Pancreas (tissue), 10 donors: ENCODE results near the gene UBAP1. TPM values are rescaled to one million over a fixed set of nuclear protein-coding genes. Genes with fewer than 3 reads are reported as not detected.
"Not testable (repeated sequence)": the region's sequence is repeated elsewhere in the genome, so short reads cannot be mapped to it uniquely, and the experiment has no call there.

ENCODE experiments used
- ATAC-seq, 4 donors: fragments of 200-7000 bp; cut with Tn5 transposase; one replicate each; pipeline versions ENCODE4 v1.8.0 to v1.9.1; 2020; ENCODE audit warnings: mild to moderate bottlenecking in 4 of 4, moderate library complexity in 4 of 4
- DNase-seq, 6 donors: peaks; one replicate each; pipeline ENCODE4 v3.0.0-alpha.2; 2020
- FAIRE-seq: peaks from 2 replicates; lab custom pipeline; 2012; peaks lifted over from hg19 to GRCh38; lab: Jason Lieb, UNC
- H3K27ac ChIP-seq, 4 donors: fragments of 200-600 bp; sonication (generic); 1 replicate in 3 of 4; 2 replicates in 1 of 4; pipeline versions ENCODE4 v1.5.0 to v1.8.0; 2020
- H3K27me3 ChIP-seq, 4 donors: fragments of 200-600 bp; one replicate each; pipeline ENCODE4 v1.8.0; 2021
- H3K36me3 ChIP-seq, 3 donors: fragments of 200-600 bp; sonication (generic) in 1 of 3; one replicate each; pipeline versions ENCODE4 v1.5.0 to v1.8.0; 2020 to 2021
- H3K4me1 ChIP-seq, 3 donors: fragments of 200-600 bp; one replicate each; pipeline ENCODE4 v1.8.0; 2021
- H3K4me3 ChIP-seq, 4 donors: fragments of 200-600 bp; sonication (generic) in 2 of 4; one replicate each; pipeline versions ENCODE4 v1.5.0 to v1.8.0; 2020 to 2021
- H3K9me3 ChIP-seq, 4 donors: fragments of 200-600 bp; one replicate each; pipeline ENCODE4 v1.8.0; 2021
- WGBS, 2 donors: extraction: QIAGEN DNeasy Blood & Tissue Kit; methylation state at CpG; one replicate each; pipeline ENCODE4 v1.1.7; 2013; 5-methylcytosine and 5-hydroxymethylcytosine counted together
- intact Hi-C, 3 donors: fragments of 100-400 bp; cut with DNase I; formaldehyde crosslinking; loops; one replicate each; pipeline versions ENCODE4 v1.11.1 to v1.14.2; 2022
- polyA plus RNA-seq, 2 donors: library from polyadenylated mRNA; stranded (reverse); fragments of 200-250 nt; gene quantifications; one replicate each; pipeline ENCODE4 v1.2.3, GENCODE V29; 2013
- total RNA-seq, 6 donors: library from RNA; stranded (reverse); fragmentation: NEBNext Ultra II Directional in 4 of 6; extraction: Animal tissue kit (Norgen Biotek cat#: 25700) in 4 of 6; gene quantifications; one replicate each; pipeline versions ENCODE4 v1.2.1 to v1.2.4, GENCODE V29; 2021 to 2023
- TF ChIP-seq, protein P1 (sequence below), 4 donors: fragments of 200-600 bp; sonication (generic) in 3 of 4; IDR thresholded peaks; one replicate each; pipeline versions ENCODE4 v1.5.0 to v1.8.0; 2021; ENCODE audit warnings: antibody characterized with exemption in 4 of 4
- donor health status: healthy with polysubstance abuse.
- donor health status: DM: no; HTN: no; CAD: no; lungs with moderate emphysema.
- donor health status: DM: no; HTN: no; CAD: no.
- donor health status: control.
- donor health status: control.
- donor health status: Bipolar disorder and iron deficiency.
- donor health status: DM: yes; HTN: yes; CAD: no.
- donor health status: DM: no; HTN: no; CAD: no.
- donor health status: DM: no; HTN: no; CAD: no.
- donor health status: DM: yes; HTN: yes; CAD: no.

UBAP1 gene
- total and polyA plus RNA-seq, 8 donors = 12.1 to 25.6 (median 17.0) TPM

DNA sequence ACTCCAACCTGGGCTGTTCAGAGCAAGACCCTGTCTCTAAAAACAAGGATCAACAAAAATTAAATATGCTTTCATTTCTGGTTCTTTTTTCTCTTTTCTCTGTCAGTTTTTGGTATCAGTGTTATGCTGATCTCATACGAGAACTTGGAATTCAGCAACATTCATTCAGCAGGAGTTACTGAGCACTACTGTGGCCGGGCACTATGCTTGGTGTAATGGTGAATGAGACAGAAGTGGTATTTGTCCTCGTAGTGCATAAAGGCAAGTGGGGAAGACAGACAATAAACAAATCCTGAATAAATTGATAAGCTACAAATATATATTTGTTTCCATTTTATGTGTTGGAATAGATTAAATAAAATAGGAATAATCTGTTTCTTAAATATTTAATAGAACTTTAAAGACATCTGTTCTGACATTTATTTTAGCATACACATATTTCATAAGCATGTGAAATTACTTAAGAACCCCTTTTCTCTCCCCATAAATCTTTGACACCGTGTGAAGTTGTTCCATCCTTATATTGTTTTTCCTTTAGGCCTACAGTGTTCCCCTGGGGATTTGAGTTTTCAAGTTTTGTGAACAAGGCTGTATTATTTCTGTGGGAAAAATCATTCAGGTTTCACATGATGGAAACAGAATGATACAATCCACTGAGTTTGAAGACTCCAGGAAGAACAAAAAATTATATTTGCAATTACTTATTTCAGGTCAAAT lies 24.6 kb downstream of the UBAP1 start:
- no peaks in the 10 kb centered on the region for H3K36me3 ChIP-seq
- H3K4me1 ChIP-seq = peaks cover 0 to 5% (median 1%) of the 10 kb centered on the region in 3 donors
- WGBS, 2 donors = 64 to 73% methylated on average over 4 of the region's 4 CpGs
- no peaks in the 10 kb centered on the region for H3K27me3 ChIP-seq
- no peak for ATAC-seq
- H3K9me3 ChIP-seq = no peaks in the 10 kb centered on the region
- H3K27ac ChIP-seq = no peak overlapping the region
- TF ChIP-seq, protein P1, sequence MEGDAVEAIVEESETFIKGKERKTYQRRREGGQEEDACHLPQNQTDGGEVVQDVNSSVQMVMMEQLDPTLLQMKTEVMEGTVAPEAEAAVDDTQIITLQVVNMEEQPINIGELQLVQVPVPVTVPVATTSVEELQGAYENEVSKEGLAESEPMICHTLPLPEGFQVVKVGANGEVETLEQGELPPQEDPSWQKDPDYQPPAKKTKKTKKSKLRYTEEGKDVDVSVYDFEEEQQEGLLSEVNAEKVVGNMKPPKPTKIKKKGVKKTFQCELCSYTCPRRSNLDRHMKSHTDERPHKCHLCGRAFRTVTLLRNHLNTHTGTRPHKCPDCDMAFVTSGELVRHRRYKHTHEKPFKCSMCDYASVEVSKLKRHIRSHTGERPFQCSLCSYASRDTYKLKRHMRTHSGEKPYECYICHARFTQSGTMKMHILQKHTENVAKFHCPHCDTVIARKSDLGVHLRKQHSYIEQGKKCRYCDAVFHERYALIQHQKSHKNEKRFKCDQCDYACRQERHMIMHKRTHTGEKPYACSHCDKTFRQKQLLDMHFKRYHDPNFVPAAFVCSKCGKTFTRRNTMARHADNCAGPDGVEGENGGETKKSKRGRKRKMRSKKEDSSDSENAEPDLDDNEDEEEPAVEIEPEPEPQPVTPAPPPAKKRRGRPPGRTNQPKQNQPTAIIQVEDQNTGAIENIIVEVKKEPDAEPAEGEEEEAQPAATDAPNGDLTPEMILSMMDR (IDR thresholded peaks at IDR 0.05) = no peak
- DNase-seq = no peak
- intact Hi-C loops = no loop called here
- FAIRE-seq = no peak
- H3K4me3 ChIP-seq = no peak overlapping the region

DNA sequence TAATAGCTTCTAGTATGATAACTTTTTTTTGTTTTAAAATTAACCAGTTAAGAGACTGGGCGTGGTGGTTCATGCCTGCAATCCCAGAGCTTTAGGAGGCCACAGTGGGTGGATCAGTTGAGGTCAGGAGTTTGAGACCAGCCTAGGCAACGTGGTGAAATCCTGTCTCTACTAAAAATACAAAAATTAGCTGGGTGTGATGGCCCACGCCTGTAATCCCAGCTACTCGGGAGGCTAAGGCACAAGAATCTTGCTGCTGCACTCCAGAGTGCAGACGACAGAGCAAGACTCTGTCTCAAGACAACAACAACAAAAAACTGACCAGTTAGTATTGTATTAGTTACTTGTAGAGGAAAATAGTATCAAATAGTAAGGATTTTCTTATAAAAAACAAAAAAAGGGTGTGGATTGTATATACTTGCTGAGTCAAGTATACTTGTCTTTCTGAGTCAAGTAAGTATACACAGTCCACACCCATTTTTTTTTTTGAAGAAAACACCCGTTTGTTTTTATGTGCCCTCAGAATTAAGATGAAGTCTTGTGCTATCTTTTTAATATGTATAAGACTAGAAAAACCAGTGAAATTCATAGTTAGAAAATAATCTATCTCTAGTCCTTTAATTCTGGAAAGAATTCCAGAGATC lies 25.3 kb downstream of the UBAP1 start:
- FAIRE-seq = no peak
- Histone ChIP-seq H3K4me3 (no peak overlapping the region), H3K4me1 (peaks cover 0 to 5% (median 0%) of the 10 kb centered on the region in 3 donors), H3K36me3 (no peaks in the 10 kb centered on the region), H3K27ac (no peak overlapping the region), H3K27me3 (no peaks in the 10 kb centered on the region), H3K9me3 (no peaks in the 10 kb centered on the region)
- ATAC-seq = no peak
- DNase-seq = no peak
- 68 to 73% methylated on average over 6 of the region's 6 CpGs for WGBS, 2 donors
- intact Hi-C loops = no loop called here
- TF ChIP-seq, protein P1 (IDR thresholded peaks at IDR 0.05) = no peak

DNA sequence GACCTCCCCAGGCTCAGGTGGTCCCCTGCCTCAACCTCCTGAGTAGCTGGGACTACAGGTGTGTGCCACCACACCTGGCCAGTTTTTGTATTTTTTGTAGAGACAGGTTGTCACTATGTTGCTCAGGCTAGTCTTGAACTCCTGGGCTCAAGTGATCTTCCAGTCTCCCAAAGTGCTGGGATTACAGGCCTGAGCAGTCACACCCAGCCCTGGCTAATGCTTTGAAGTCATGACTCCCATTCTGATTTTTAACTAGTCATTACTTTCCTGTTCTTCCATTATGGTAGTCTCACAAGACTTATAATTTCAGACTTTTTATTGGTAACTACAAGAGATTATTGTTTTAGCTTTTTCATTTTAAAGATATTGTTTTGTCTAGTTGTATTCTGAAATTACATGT lies 26.3 kb downstream of the UBAP1 start:
- intact Hi-C loops = no loop called here
- DNase-seq (no peak), ATAC-seq (no peak), FAIRE-seq (no peak)
- no peaks in the 10 kb centered on the region for H3K36me3 ChIP-seq
- H3K9me3 ChIP-seq = no peaks in the 10 kb centered on the region
- no peak overlapping the region for H3K4me3 ChIP-seq
- H3K27ac ChIP-seq = no peak overlapping the region
- H3K27me3 ChIP-seq = no peaks in the 10 kb centered on the region
- peaks cover 0 to 2% (median 0%) of the 10 kb centered on the region in 3 donors for H3K4me1 ChIP-seq
- TF ChIP-seq, protein P1 (IDR thresholded peaks at IDR 0.05) = no peak

DNA sequence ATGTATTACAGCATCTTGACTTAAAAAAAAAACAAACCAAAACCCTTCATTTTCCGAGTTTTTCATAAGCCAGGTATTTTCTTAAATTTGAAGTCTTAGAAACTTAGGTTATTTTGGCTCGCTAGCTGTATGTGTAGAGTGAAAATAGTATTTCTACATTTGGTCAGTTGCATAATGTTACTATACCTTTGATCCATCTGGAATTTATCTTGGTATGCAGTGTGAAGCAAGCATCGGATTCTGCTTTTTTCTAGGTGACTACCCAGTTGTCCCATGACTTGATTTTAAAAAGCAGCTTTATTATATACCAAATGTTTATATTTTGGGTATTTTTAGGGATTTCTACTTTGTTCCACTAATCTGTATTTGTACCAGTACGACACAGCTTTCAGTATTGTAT lies 27.7 kb downstream of the UBAP1 start:
- DNase-seq (no peak), ATAC-seq (no peak), FAIRE-seq (no peak)
- H3K4me1 ChIP-seq = no peaks in the 10 kb centered on the region
- H3K36me3 ChIP-seq = no peaks in the 10 kb centered on the region
- H3K27ac ChIP-seq = no peak overlapping the region
- intact Hi-C loops = no loop called here
- H3K4me3 ChIP-seq = no peak overlapping the region
- 93 to 94% methylated on average over 4 of the region's 4 CpGs for WGBS, 2 donors
- TF ChIP-seq, protein P1 (IDR thresholded peaks at IDR 0.05) = no peak
- H3K27me3 ChIP-seq = no peaks in the 10 kb centered on the region
- no peaks in the 10 kb centered on the region for H3K9me3 ChIP-seq

DNA sequence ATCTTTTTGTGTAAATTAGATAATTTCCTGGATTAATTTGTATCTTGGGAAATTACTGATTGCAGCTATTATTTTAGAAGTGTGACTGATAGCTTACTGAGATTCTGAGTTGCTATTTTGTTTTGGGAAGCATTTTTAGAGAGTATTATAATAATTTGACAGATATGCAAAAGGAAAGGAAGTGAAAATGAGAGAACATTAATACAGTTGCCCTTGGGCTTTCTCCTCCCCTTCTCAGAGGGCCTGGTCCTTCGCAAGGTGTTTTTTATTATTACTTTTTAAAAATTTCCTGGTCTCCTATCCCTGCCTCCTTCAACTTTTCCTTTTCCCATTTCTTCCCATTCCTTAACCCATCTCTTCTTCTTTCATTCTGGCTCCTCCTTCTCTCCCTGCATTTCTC lies 32.6 kb downstream of the UBAP1 start:
- Histone ChIP-seq H3K4me3 (no peak overlapping the region), H3K9me3 (no peaks in the 10 kb centered on the region), H3K27me3 (no peaks in the 10 kb centered on the region), H3K27ac (no peak overlapping the region), H3K36me3 (no peaks in the 10 kb centered on the region), H3K4me1 (no peaks in the 10 kb centered on the region)
- no peak for DNase-seq
- no peak for FAIRE-seq
- ATAC-seq = no peak
- intact Hi-C loops = no loop called here
- TF ChIP-seq, protein P1 (IDR thresholded peaks at IDR 0.05) = no peak
- 94 to 100% methylated on average over 1 of the region's 1 CpG for WGBS, 2 donors

DNA sequence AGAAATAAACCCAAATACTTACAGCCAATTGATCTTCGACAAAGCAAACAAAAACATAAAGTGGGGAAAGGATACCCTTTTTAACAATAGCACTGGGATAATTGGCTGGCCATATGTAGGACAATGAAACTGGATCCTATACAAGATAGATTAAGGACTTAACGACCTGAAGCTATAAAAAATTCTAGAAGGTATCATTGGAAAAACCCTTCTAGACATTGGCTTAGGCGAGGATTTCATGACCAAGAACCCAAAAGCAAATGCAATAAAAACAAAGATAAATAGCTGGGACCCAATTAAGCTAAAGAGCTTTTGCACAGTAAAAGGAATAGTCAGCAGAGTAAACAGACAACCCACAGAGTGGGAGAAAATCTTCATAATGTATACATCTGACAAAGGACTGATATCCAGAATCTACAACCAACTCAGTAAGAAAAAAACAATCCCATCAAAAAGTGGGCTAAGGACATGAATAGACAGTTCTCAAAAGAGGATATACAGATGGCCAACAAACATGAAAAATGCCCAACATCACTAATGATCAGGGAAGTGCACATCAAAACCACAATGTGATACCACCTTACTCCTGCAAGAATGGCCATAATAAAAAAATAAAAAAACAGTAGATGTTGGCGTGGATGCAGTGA lies 35.6 kb downstream of the UBAP1 start:
- DNase-seq, intact Hi-C loops, H3K36me3 ChIP-seq, ATAC-seq, H3K27ac ChIP-seq, FAIRE-seq, H3K4me3 ChIP-seq, H3K9me3 ChIP-seq, H3K4me1 ChIP-seq, H3K27me3 ChIP-seq: not testable (repeated sequence)
- WGBS, 2 donors = 96 to 97% methylated on average over 4 of the region's 4 CpGs
